Lung (tissue), 12 donors: ENCODE data around the gene PGBD4. TPM values are rescaled to one million over a fixed set of nuclear protein-coding genes. Genes with fewer than 3 reads are reported as not detected.
"Not testable (repeated sequence)": the region's sequence is repeated elsewhere in the genome, so short reads cannot be mapped to it uniquely, and the experiment has no call there.

Source experiments
- ATAC-seq: fragments of 200-7000 bp; cut with Tn5 transposase; one replicate; pipeline ENCODE4 v1.9.1; 2020; ENCODE audit warnings: moderate number of reproducible peaks; ENCODE audit not compliant: insufficient read depth, low FRiP score
- DNase-seq, 3 donors: peaks; one replicate each; pipeline ENCODE4 v3.0.0-alpha.2; 2013 to 2017
- H3K27ac ChIP-seq, 2 donors: one replicate each; pipeline ENCODE4 v1.5.1; 2013; ENCODE audit warnings: mild to moderate bottlenecking in 2 of 2, moderate library complexity in 2 of 2, control low read depth in 1 of 2, inconsistent platforms in 1 of 2, low read depth in 1 of 2, low read length in 1 of 2
- H3K27me3 ChIP-seq, 3 donors: one replicate each; pipeline ENCODE4 v1.5.1; 2013; ENCODE audit warnings: low read length in 2 of 3; ENCODE audit not compliant: control insufficient read depth in 3 of 3, insufficient read depth in 3 of 3
- H3K36me3 ChIP-seq, 4 donors: one replicate each; pipeline ENCODE4 v1.5.1; 2013; ENCODE audit warnings: low read length in 4 of 4, mild to moderate bottlenecking in 1 of 4, moderate library complexity in 1 of 4; ENCODE audit not compliant: control insufficient read depth in 4 of 4, insufficient read depth in 4 of 4
- H3K4me1 ChIP-seq, 5 donors: one replicate each; pipeline ENCODE4 v1.5.1; 2013; ENCODE audit warnings: low read length in 5 of 5, mild to moderate bottlenecking in 2 of 5, moderate library complexity in 1 of 5; ENCODE audit not compliant: control insufficient read depth in 5 of 5, insufficient read depth in 5 of 5
- H3K4me3 ChIP-seq: one replicate; pipeline ENCODE4 v1.5.1; 2013; ENCODE audit warnings: mild to moderate bottlenecking, control low read depth, moderate library complexity
- H3K9ac ChIP-seq, 2 donors: one replicate each; pipeline ENCODE4 v1.5.1; 2013; ENCODE audit warnings: low read length in 2 of 2, control low read depth in 1 of 2; ENCODE audit not compliant: insufficient read depth in 1 of 2
- H3K9me3 ChIP-seq, 4 donors: one replicate each; pipeline ENCODE4 v1.5.1; 2013; ENCODE audit warnings: low read length in 3 of 4, mild to moderate bottlenecking in 1 of 4, moderate library complexity in 1 of 4; ENCODE audit not compliant: control insufficient read depth in 4 of 4, insufficient read depth in 3 of 4
- CTCF ChIP-seq: IDR thresholded peaks from 2 replicates; pipeline ENCODE4 v1.5.1; 2012; ENCODE audit warnings: mild to moderate bottlenecking; ENCODE audit errors: control extremely low read depth, extremely low read depth
- WGBS, 2 donors: extraction: QIAGEN DNeasy Blood & Tissue Kit; methylation state at CpG; one replicate each; pipeline ENCODE4 v1.1.7; 2013; 5-methylcytosine and 5-hydroxymethylcytosine counted together
- polyA plus RNA-seq, 2 donors: library from polyadenylated mRNA; stranded (reverse); fragments of 200-250 nt; gene quantifications; one replicate each; pipeline ENCODE4 v1.2.1, GENCODE V29; 2013
- total RNA-seq, 2 donors: library from RNA; depleted of rRNA in 1 of 2; stranded (reverse); fragments of >200 nt in 1 of 2; gene quantifications; one replicate each; pipeline ENCODE4 v1.2.1, GENCODE V29; 2014 to 2021
- donor health status: control.
- donor health status: control.
- donor health status: Bipolar disorder and iron deficiency.
- donor health status: healthy.
- donor health status: DM: yes; HTN: yes; CAD: no.

PGBD4 gene
- total and polyA plus RNA-seq, 4 donors: 0.63 to 1.8 (median 1.2) TPM

- ATAC-seq: no peak
- no peak for DNase-seq
- Histone ChIP-seq H3K9ac (no peak overlapping the region), H3K27ac (no peak overlapping the region), H3K9me3 (no peaks in the 10 kb centered on the region), H3K27me3 (no peaks in the 10 kb centered on the region), H3K4me1 (no peaks in the 10 kb centered on the region), H3K4me3 (no peak overlapping the region), H3K36me3 (no peaks in the 10 kb centered on the region)
- no peak for TF ChIP-seq CTCF
- 49 to 50% methylated on average over 2 of the region's 2 CpGs for WGBS, 2 donors
Measured at GRCh38 chr15:34114215-34114614, 12.3 kb downstream of the PGBD4 start.

- Histone ChIP-seq H3K27me3 (no peaks in the 10 kb centered on the region), H3K36me3 (no peaks in the 10 kb centered on the region), H3K9ac (no peak overlapping the region), H3K27ac (no peak overlapping the region), H3K4me3 (no peak overlapping the region), H3K9me3 (no peaks in the 10 kb centered on the region), H3K4me1 (no peaks in the 10 kb centered on the region)
- DNase-seq (no peak), ATAC-seq (no peak)
- WGBS, 2 donors: 90 to 100% methylated on average over 3 of the region's 3 CpGs
- no peak for TF ChIP-seq CTCF
Measured at GRCh38 chr15:34114739-34115138, 12.9 kb downstream of the PGBD4 start.

GRCh38 chr15:34116620-34117019 lies 14.7 kb downstream of the PGBD4 start:
- Histone ChIP-seq H3K36me3 (no peaks in the 10 kb centered on the region), H3K9me3 (no peaks in the 10 kb centered on the region), H3K4me1 (no peaks in the 10 kb centered on the region), H3K27ac (no peak overlapping the region), H3K27me3 (no peaks in the 10 kb centered on the region), H3K9ac (no peak overlapping the region), H3K4me3 (no peak overlapping the region)
- DNase-seq (no peak), ATAC-seq (no peak)
- no peak for TF ChIP-seq CTCF
- WGBS, 2 donors: 75 to 90% methylated on average over 2 of the region's 2 CpGs

GRCh38 chr15:34119291-34119690 lies 17.4 kb downstream of the PGBD4 start:
- Histone ChIP-seq H3K4me3 (no peak overlapping the region), H3K27ac (no peak overlapping the region), H3K36me3 (no peaks in the 10 kb centered on the region), H3K27me3 (no peaks in the 10 kb centered on the region), H3K9me3 (no peaks in the 10 kb centered on the region), H3K9ac (no peak overlapping the region), H3K4me1 (no peaks in the 10 kb centered on the region)
- ATAC-seq: no peak
- WGBS, 2 donors: 75 to 88% methylated on average over 4 of the region's 4 CpGs
- no peak for DNase-seq
- no peak for TF ChIP-seq CTCF

GRCh38 chr15:34120420-34120819 lies 18.5 kb downstream of the PGBD4 start:
- WGBS, 2 donors: 55 to 56% methylated on average over 2 of the region's 2 CpGs
- H3K36me3 ChIP-seq, H3K27me3 ChIP-seq, H3K4me1 ChIP-seq, H3K4me3 ChIP-seq, H3K9me3 ChIP-seq, DNase-seq, H3K9ac ChIP-seq, ATAC-seq, H3K27ac ChIP-seq: not testable (repeated sequence)

- not testable (repeated sequence) for ATAC-seq
Measured at GRCh38 chr15:34121786-34122185, 19.9 kb downstream of the PGBD4 start.

More at GRCh38 chr15:34121786-34122185, 19.9 kb downstream of the PGBD4 start:
- not testable (repeated sequence) for H3K36me3 ChIP-seq, H3K27me3 ChIP-seq, H3K9me3 ChIP-seq, H3K9ac ChIP-seq, DNase-seq, H3K27ac ChIP-seq, H3K4me1 ChIP-seq, H3K4me3 ChIP-seq
- WGBS, 2 donors: 77 to 85% methylated on average over 12 of the region's 12 CpGs
